Motor neuron (in vitro differentiated cells): Measurements from ENCODE around the gene CACNB4. TPM values are rescaled to one million over a fixed set of nuclear protein-coding genes. Genes with fewer than 3 reads are reported as not detected.

ENCODE experiments used
- ATAC-seq, 8 experiments: fragments of 200-7000 bp; cut with Tn5 transposase; replicated peaks in 6 of 8; 2 replicates each; pipeline ENCODE4 v1.8.0; 2021; ENCODE audit warnings: mild to moderate bottlenecking in 8 of 8, moderate library complexity in 8 of 8
- H3K27ac ChIP-seq, 2 donors: fragments of 250-450 bp; sonication (Bioruptor Pico); 2 replicates each; pipeline ENCODE4 v1.9.0; 2021; ENCODE audit warnings: antibody characterized with exemption in 2 of 2, mild to moderate bottlenecking in 2 of 2, moderate library complexity in 1 of 2
- H3K4me1 ChIP-seq, 2 donors: fragments of 250-450 bp; sonication (Bioruptor Pico); replicated peaks in 1 of 2; 2 replicates each; pipeline ENCODE4 v1.6.1; 2021; ENCODE audit warnings: antibody characterized with exemption in 2 of 2, mild to moderate bottlenecking in 2 of 2, moderate library complexity in 1 of 2
- H3K4me3 ChIP-seq, 5 donors: fragments of 250-450 bp; sonication (Bioruptor Pico); 2 replicates each; pipeline ENCODE4 v1.9.0; 2021; ENCODE audit warnings: antibody characterized with exemption in 5 of 5, mild to moderate bottlenecking in 5 of 5, moderate library complexity in 4 of 5
- WGBS, 10 experiments: fragments of 450-650 bp; shearing (Covaris generic); methylation state at CpG; one replicate each; pipeline ENCODE4 v1.0.0; 2022; 5-methylcytosine and 5-hydroxymethylcytosine counted together
- in situ Hi-C, 9 experiments: fragments of 400-800 bp; cut with MboI; loops; one replicate each; pipeline ENCODE4 v1.15.0; 2021; ENCODE audit warnings: low sequenced_read_pairs in 9 of 9, low pct_unique_long_range_greater_than_20kb in 2 of 9; ENCODE audit not compliant: unreplicated experiment in 9 of 9
- total RNA-seq, 8 experiments: library from RNA; unstranded; fragments of 300-600 nt; gene quantifications; 2 replicates each; pipeline versions ENCODE4 v1.2.3 to v1.2.4, GENCODE V29; 2022

Gene CACNB4
- total RNA-seq, 8 experiments from 2014 or later = 6.7 to 116 (median 19.0) TPM

- WGBS, 10 experiments = 47 to 100% (median 89%) methylated on average over 1 to 2 of the region's 2 CpGs; no CpG with 5 or more reads in 1 of the 10 experiments
- ATAC-seq = peak in 2 of 8 experiments; percentile 20 to 65
- H3K27ac ChIP-seq = no peak overlapping the region
- peaks cover 7 to 12% of the 10 kb centered on the region in 2 donors for H3K4me1 ChIP-seq
- in situ Hi-C loops = no loop called here
- H3K4me3 ChIP-seq = no peak overlapping the region
These were observed 192.7 kb downstream of the CACNB4 start for GRCh38 chr2:151905963-151906632.

GRCh38 chr2:151904807-151905206 lies 194.0 kb downstream of the CACNB4 start:
- ATAC-seq = no peak
- H3K27ac ChIP-seq = no peak overlapping the region
- no peak overlapping the region for H3K4me3 ChIP-seq
- in situ Hi-C loops = no loop called here
- peaks cover 7 to 12% of the 10 kb centered on the region in 2 donors for H3K4me1 ChIP-seq
- 56 to 100% (median 100%) methylated on average over 2 to 4 of the region's 4 CpGs; no CpG with 5 or more reads in 4 of the 10 experiments for WGBS, 10 experiments

- in situ Hi-C loops = no loop called here
- WGBS, 10 experiments = 31 to 100% (median 80%) methylated on average over 1 to 4 of the region's 4 CpGs
- peaks cover 7 to 12% of the 10 kb centered on the region in 2 donors for H3K4me1 ChIP-seq
- H3K4me3 ChIP-seq = no peak overlapping the region
- H3K27ac ChIP-seq = no peak overlapping the region
- ATAC-seq = peak in 4 of 8 experiments; percentile 33 to 57 (median 44)
These were observed 194.8 kb downstream of the CACNB4 start for GRCh38 chr2:151904021-151904420.

- 49 to 100% (median 89%) methylated on average over 1 to 3 of the region's 3 CpGs for WGBS, 10 experiments
- Histone ChIP-seq H3K4me3 (no peak overlapping the region), H3K27ac (no peak overlapping the region), H3K4me1 (peaks cover 7% of the 10 kb centered on the region in 2 donors)
- no peak for ATAC-seq
- in situ Hi-C loops = no loop called here
These were observed 196.0 kb downstream of the CACNB4 start for GRCh38 chr2:151902829-151903228.

- ATAC-seq = no peak
- in situ Hi-C loops = no loop called here
- no peak overlapping the region for H3K4me3 ChIP-seq
- no peak overlapping the region for H3K27ac ChIP-seq
- peaks cover 4 to 7% of the 10 kb centered on the region in 2 donors for H3K4me1 ChIP-seq
- WGBS, 10 experiments = 42 to 87% (median 79%) methylated on average over 3 to 6 of the region's 6 CpGs; no CpG with 5 or more reads in 1 of the 10 experiments
These were observed 198.5 kb downstream of the CACNB4 start for GRCh38 chr2:151900331-151900730.

- in situ Hi-C loops = no loop called here
- peaks cover 4 to 7% of the 10 kb centered on the region in 2 donors for H3K4me1 ChIP-seq
- no peak overlapping the region for H3K4me3 ChIP-seq
- no peak overlapping the region for H3K27ac ChIP-seq
- WGBS, 10 experiments = 14 to 17% methylated on average over 1 of the region's 1 CpG; no CpG with 5 or more reads in 8 of the 10 experiments
- no peak for ATAC-seq
These were observed 199.7 kb downstream of the CACNB4 start for GRCh38 chr2:151899156-151899555.

GRCh38 chr2:151891566-151892194 lies 207.2 kb downstream of the CACNB4 start:
- peak in 5 of 8 experiments; percentile 16 to 79 (median 38) for ATAC-seq
- in situ Hi-C loops = no loop called here
- WGBS, 10 experiments = 57 to 100% (median 71%) methylated on average over 1 to 6 of the region's 7 CpGs
- Histone ChIP-seq H3K27ac (no peak overlapping the region), H3K4me3 (no peak overlapping the region), H3K4me1 (no peaks in the 10 kb centered on the region)

- no peak for ATAC-seq
- in situ Hi-C loops = no loop called here
- Histone ChIP-seq H3K4me1 (no peaks in the 10 kb centered on the region), H3K27ac (no peak overlapping the region), H3K4me3 (no peak overlapping the region)
- WGBS, 10 experiments = 60 to 100% (median 78%) methylated on average over 1 to 2 of the region's 2 CpGs; no CpG with 5 or more reads in 4 of the 10 experiments
These were observed 211.7 kb downstream of the CACNB4 start for GRCh38 chr2:151887164-151887563.

GRCh38 chr2:151886241-151886640 lies 212.6 kb downstream of the CACNB4 start:
- in situ Hi-C loops = no loop called here
- ATAC-seq = peak in 4 of 8 experiments; percentile 15 to 68 (median 57)
- H3K27ac ChIP-seq = no peak overlapping the region
- H3K4me1 ChIP-seq = no peaks in the 10 kb centered on the region
- WGBS, 10 experiments = 40 to 100% (median 100%) methylated on average over 1 of the region's 1 CpG; no CpG with 5 or more reads in 4 of the 10 experiments
- H3K4me3 ChIP-seq = no peak overlapping the region

- WGBS, 10 experiments = 72 to 100% (median 96%) methylated on average over 1 to 8 of the region's 10 CpGs; no CpG with 5 or more reads in 1 of the 10 experiments
- in situ Hi-C loops = no loop called here
- H3K27ac ChIP-seq = no peak overlapping the region
- ATAC-seq = no peak
- H3K4me3 ChIP-seq = no peak overlapping the region
- no peaks in the 10 kb centered on the region for H3K4me1 ChIP-seq
These were observed 215.9 kb downstream of the CACNB4 start for GRCh38 chr2:151882786-151883445.

- no peak for ATAC-seq
- 54 to 92% (median 76%) methylated on average over 1 to 7 of the region's 7 CpGs for WGBS, 10 experiments
- no peaks in the 10 kb centered on the region for H3K4me1 ChIP-seq
- H3K27ac ChIP-seq = no peak overlapping the region
- in situ Hi-C loops = no loop called here
- no peak overlapping the region for H3K4me3 ChIP-seq
These were observed 217.5 kb downstream of the CACNB4 start for GRCh38 chr2:151881342-151881741.

- 89 to 100% (median 94%) methylated on average over 1 to 4 of the region's 4 CpGs; no CpG with 5 or more reads in 2 of the 10 experiments for WGBS, 10 experiments
- in situ Hi-C loops = no loop called here
- Histone ChIP-seq H3K4me1 (no peaks in the 10 kb centered on the region), H3K4me3 (no peak overlapping the region), H3K27ac (no peak overlapping the region)
- ATAC-seq = no peak
These were observed 218.3 kb downstream of the CACNB4 start for GRCh38 chr2:151880586-151880985.
